Endometrial microvascular endothelial cells (primary cell): Measurements from ENCODE around the gene AAK1. TPM values are rescaled to one million over a fixed set of nuclear protein-coding genes. Genes with fewer than 3 reads are reported as not detected.
"Not testable (repeated sequence)": the region's sequence is repeated elsewhere in the genome, so short reads cannot be mapped to it uniquely, and the experiment has no call there.

ENCODE experiments used
- in situ Hi-C: cut with HindIII; loops from 2 replicates; pipeline ENCODE4 v1.10.0; 2017; ENCODE audit warnings: low sequenced_read_pairs, low pct_unique_long_range_greater_than_20kb; ENCODE audit errors: inconsistent ontology term
- total RNA-seq: library from RNA; depleted of rRNA; stranded (reverse); fragments of >200 nt; gene quantifications from one replicate; pipeline ENCODE4 v1.2.3, GENCODE V29; 2015; ENCODE audit errors: inconsistent ontology term

Gene AAK1
- total RNA-seq, 1 donor from 2014 or later, result 47.8 TPM

DNA sequence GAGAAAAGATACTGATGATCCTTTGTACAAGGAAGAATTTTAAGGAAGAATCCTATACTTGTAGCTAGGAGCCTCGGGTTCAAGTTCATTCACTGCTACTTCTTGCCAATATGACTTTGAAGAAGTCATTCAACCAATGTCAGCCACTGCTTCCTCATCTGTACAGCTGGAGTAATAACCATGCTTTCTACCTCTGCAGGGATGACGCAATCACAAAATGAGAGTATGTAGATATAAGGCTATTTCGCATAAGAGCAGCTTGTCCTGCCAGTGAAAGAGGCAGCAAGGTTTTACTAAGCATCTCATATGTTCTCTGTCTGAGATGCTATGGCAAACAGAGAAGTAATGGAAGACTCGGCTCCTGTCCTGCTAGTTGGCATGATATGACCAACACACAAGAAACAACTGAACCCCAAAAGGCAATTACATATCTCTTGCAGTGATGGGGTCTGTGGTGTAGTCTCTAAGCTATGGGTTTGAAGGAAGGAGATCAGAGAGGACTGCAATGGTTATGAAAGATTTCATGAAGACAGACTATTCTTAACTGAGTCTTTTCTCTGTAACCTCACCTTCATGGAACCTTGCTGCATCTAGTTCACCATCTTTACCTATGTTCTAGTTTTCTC is 9.2 kb downstream of the AAK1 start:
- in situ Hi-C loops, result no loop called here

DNA sequence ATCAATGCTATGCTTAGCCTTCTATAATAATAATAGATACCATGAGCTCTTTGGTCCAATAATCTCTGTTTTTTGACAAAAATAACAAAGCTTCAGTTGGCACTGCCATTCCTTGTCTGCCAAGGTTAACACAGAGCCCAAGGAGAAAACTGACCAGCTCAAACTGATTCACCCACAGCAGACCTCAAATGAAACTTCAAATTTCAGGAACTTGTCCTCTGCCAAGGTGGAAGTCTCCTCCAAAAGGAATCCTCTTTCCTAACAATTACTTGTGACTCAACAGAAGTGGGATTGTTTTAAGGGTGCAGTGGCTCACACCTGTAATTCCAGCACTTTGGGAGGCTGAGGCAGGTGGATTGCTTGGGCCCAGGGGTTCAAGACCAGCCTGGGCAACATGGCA is 12.1 kb downstream of the AAK1 start:
- in situ Hi-C loops, result no loop called here

DNA sequence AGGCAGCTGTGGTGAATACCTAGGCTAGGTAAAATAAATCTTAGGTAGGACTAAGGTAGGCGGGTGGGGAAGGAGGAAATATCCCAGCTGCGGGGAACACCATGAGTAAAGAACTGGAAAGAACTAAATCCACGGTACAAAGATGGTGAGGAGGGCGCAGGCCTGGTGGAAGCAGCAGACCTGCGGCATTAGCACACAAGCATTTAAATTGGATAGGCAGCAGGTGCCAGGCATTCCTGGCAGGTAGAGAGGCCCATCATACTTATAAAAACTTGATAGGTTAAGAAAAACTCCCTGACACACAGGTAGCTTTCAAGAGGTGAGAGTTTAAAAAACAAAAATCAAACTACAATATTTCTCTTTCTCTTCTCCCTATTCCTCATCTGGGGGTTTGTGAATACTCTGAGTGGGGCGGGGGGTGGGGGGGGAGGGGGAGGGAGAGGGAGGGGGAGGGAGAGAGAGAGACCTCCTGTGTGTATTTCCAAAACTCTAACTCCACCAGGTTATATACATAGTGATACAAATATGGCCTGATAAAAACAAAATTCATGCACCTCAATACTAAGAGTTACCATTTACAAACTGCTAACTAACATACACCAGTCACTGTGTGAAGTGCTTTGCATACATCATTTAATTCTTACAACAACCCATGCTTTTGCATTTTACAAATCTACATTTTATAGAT is 13.5 kb downstream of the AAK1 start:
- in situ Hi-C loops, result no loop called here

DNA sequence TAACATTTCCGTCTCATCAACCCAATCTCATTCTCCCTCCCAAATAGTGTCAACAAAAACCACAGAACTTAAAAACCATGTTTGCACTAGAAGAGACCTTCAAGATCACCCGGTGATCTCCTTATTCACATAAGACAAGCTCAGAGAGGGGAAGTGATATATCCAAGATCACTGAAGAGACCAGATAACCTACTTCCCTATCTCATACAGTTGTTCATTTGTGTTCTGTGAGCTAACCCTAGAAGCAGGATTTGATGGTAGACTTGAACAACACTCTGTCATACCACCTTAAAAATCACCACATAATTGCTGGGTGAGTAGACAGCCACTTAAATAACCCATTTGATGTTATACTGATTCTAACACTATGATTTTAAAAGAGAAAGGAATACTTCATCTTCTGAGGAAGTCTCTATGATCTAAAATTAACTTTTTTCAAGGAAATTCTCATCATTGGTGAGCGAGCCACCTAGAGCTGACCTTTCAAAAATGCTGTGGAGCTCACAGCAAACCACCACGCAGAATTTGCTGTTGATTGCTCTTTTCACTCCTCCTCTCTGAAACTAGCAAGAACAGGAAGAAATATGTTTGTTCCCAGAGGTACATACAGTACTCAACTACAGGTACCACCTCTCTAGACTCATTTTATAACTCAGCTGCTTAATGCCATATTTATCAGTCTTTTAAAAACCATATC is 15.1 kb downstream of the AAK1 start:
- in situ Hi-C loops, result no loop called here

DNA sequence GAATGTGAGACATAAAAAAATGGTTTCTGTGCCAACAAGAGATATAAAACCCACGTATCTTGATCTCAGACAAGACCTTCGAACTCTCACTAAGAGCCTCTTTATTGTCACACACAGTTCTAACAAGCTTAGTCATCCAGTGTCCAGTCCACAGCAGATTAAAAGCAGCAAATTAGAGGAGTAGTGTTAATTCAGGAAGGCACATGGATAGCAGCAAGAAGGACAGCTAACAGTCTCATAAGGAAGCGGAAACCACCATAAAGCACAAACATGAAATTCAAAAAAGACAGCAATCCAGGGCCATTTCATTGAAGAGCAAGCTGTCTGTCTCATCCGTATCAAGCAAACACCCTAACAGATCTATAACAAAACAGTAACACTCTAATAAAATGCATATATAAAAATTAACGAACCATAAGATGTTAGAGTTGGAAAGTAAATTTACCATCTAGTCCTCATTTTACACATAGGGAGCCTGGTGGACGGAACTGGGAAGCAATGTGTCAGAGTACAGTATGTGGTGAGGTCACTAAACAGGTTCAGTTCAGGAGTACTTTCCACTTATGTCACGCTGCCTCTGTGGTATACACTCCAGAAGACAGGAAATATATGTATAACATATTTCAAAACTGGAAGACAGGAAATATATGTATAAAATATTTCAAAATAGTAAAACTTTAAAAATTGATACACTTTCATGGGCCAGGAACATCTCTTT is 18.3 kb downstream of the AAK1 start:
- in situ Hi-C loops, result no loop called here

DNA sequence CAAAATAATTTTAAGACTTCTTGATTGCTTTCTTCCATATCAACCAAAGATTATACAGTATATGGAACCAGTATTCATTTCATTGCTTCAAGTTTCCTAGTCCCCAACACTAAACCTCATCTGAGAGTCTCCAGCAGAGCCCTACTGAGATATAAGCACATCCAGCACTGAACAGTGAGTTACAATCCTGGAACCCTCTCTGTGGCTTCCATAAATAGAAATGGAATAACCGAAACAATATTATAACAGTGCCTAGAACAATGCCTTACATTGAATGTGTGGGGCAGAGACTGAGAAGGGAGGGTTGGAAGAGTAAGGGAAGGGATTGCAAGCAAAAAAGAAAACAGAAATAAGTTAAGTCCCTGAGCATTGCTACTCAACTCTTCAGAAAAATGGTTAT is 18.9 kb downstream of the AAK1 start:
- in situ Hi-C loops, result no loop called here

DNA sequence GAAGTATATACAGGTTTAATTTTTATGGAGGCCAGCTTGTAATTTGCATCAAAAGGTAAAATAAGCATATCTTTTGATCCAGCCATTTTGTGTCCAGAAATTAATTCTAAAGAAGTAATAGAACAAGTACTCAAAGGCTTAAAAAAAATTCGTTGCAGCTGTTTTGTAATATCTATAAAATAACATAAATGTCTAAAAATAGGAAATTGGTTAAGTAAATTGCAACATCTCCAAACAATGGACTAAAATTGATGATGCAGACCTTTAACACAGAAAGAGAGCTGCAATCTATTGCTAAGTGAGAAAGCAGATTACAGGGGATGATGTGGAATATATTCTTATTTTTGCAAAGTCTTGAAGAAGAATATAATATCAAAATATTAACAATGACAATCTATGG is 19.4 kb downstream of the AAK1 start:
- in situ Hi-C loops, result no loop called here

DNA sequence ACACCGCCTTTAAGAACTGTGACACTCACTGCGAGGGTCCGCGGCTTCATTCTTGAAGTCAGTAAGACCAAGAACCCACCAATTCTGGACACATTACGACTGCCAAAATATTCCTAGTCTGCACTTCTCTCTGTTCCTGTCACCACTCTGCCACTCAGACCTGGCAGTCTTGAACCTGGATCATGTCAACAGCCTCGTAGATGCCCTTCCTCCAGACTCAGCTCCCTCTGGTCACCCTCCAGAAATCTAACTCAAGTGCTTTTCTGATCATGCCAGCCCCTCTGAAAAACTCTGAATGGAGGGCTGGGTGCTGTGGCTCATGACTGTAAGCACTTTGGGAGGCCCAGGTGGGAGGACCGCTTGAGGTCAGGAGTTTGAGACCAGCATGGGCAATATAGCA is 20.3 kb downstream of the AAK1 start:
- in situ Hi-C loops, result no loop called here

DNA sequence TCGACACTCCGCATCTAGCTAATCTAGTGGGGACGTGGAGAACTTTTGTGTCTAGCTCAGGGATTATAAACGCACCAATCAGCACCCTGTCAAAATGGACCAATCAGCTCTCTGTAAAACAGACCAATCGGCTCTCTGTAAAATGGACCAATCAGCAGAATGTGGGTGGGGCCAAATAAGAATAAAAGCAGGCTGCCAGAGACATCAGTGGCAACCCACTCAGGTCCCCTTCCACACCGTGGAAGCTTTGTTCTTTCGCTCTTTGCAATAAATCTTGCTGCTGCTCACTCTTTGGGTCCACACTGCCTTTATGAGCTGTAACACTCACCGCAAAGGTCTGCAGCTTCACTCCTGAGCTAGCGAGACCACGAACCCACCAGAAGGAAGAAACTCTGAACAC is 20.7 kb downstream of the AAK1 start:
- in situ Hi-C loops, result not testable (repeated sequence)

DNA sequence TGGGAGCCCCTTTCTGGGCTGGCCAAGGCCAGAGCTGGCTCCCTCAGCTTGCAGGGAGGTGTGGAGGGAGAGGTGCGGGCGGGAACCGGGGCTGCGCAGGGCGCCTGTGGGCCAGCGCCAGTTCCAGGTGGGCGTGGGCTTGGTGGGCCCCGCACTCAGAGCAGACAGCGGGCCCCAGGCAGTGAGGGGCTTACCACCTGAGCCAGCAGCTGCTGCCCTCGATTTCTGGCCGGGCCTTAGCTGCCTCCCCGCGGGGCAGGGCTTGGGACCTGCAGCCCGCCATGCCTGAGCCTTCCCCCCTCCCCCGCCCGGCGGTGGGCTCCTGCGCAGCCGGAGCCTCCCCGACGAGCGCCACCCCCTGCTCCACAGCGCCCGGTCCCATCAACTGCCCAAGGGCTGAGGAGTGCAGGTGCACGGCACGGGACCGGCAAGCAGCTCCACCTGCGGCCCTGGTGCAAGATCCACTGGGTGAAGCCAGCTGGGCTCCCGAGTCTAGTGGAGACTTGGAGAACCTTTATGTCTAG is 21.5 kb downstream of the AAK1 start:
- in situ Hi-C loops, result not testable (repeated sequence)

DNA sequence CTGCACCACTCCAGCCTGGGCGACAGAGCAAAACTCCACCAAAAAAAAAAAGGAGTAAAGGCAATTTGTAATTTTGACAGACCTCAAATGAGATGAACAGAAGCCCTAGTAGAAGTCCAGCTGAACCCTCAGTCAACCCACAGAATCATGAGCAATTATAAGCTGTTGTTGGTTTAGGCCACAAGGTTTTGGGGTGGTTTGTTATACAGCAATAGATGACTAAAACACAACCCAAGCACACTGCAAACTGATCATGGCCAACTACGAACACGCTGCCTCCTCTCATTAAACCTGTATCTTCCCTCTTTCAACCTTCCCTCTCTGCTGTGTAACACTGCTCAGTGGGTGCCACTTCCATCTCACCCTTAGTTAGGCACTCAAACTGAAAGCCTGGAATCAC is 22.1 kb downstream of the AAK1 start:
- in situ Hi-C loops, result no loop called here

DNA sequence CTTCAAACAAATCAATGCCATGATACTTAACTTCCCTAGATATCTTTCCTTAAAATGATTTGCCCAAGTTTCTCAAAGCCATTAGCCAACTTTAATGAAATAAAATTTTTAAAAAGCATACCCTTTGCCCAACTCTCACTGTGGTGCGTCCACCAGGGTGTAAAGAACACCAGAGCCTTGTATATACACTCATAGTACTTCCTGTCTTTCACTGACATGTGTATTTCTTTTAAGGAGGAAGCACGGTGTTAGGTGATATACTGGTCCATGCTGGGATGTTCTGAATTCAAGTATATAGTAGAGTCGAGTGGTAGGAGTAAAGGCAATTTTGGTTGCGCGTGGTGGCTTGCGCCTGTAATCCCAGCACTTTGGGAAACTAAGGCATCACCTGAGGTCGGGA is 22.7 kb downstream of the AAK1 start:
- in situ Hi-C loops, result no loop called here

DNA sequence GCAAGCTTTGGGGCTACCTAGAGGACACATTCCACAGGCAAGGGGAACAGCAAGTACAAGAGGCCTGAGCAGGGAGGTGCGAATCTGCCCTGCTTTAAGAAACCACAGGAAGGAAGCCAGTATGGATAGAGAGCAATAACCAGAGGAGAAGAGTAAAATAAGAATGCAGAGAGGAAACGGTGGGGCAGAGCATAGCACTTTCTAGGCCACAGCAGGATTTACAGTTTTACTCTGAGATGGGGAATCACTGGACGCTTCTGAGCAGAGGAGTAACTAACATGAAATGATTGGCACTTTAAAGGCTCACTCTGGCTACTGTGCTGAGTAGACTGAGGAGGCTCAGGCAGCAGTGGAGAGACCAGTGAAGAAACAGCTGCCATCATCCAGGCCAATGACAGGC is 23.8 kb downstream of the AAK1 start:
- in situ Hi-C loops, result no loop called here

DNA sequence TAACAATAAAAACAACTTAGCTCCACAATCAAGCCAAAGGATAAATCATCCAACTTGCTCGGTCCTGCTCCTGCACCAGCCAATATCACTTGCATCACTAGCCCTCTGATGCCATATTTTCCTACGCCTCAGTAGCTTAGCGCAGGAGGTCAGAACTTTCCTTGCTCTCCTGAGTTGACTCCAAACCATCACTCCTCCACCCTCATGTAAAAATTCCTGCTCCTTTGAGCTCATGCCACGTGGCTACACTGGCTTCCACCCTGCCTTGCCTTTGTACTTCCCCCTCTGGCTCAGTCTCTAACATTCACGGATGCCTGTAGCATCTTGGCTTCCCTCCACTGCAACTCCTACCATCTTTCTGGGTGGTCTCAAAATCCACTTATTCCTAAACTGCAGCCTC is 25.2 kb downstream of the AAK1 start:
- in situ Hi-C loops, result no loop called here

DNA sequence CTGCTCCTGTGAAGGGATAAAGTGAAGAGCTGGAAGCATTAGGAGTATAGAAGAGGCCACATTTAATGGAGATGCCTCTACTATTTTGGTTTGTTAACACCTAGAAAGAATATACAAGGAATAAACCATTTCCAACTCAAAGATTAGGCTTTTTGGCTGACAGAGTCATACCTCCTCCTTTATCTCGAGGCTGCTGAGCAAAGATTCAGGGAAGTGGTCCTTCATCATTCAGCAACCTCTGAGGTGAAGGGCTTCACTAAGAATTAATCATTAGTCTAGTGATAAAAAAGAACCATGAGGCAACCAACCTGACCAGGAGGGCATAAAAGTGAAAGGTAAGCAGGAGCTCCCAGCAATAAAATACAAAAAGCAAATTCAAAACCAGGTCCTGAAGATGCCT is 25.8 kb downstream of the AAK1 start:
- in situ Hi-C loops, result no loop called here

DNA sequence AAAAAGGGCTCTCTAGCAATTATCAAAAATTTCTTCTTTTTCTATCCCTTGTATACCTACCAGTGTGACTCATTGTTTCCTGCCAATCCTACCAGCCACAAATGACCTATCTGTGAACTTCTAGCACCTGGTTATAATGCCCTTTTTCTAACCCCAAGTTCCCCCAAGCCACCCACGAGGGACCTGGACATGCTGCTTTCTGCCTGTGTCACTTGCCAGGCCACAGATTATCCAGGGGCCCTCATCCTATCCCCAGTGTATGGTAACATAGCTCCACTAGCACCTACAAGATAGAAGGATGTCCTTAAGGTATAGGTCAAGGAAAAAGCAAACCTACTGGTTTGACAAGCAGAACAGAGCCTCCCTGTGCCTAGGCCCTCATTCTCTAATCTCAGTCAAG is 26.8 kb downstream of the AAK1 start:
- in situ Hi-C loops, result no loop called here

DNA sequence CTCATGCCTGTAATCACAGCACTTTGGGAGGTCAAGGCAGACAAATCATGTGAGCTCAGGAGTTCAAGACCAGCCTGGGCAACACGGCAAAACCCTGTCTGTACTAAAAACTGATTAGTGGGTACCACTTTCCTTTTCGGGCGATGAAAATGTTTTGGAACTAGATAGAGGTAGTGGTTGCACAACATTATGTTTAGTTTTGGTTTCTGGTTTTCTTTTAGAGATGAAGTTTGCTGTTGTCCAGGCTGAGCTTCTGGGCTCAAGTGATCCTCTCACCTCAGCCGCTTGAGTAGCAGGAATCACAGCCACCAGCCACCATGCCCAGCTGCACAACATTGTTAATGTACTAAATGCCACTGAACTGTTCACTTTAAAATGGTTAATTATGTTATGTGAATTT is 27.6 kb downstream of the AAK1 start:
- in situ Hi-C loops, result no loop called here

DNA sequence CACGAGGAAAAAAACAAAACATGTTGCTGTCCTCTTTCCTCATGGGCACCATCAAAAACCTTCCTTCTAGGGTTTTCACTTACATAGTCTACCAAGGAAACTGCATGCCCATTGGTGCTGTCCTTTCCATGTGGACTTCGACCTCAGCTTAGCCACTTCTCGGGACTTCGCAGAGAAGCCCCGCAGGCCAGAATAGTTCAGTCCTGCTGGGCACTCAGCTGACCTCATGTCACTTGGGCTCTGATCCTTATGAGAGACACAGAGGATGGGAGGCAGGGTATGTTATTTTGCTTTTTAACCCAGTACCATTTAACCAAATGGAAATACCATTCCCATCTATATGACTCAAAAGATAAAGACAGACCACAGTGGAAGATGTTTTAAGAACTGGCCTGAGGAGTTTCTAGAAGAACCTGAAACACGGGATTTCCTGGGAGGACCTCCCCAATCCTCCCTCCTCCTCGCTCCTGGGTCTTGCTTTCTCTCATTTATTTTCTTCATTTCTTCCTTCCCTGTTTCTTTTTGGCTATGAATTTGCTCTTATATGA is 28.4 kb downstream of the AAK1 start:
- in situ Hi-C loops, result no loop called here

DNA sequence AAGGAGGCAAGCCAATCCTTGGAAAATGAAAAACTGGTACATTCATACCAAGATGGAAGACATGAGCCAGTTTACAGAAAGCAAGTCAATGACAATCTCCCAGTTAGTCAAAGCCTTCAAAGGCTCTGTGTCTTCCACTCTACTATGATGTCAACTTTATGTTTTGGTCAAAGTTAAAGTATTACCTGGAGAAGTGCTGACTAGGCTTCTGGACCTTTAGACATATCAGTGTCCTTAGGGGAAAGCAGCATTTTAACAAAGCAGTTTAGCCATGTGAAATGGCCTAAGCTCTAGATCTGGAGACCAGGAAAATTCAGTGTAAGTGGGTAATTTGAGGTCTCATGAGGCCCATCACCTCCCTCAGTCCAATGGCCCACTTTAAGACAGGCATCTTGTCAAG is 30.8 kb downstream of the AAK1 start:
- in situ Hi-C loops, result no loop called here
